Fibroblast of lung (primary cell): ENCODE data around the gene RING1. TPM values are rescaled to one million over a fixed set of nuclear protein-coding genes. Genes with fewer than 3 reads are reported as not detected.

Experiments
- DNase-seq, 2 donors: peaks; one replicate each; pipeline versions ENCODE4 v3.0.0 to v3.0.0-alpha.2; 2010; ENCODE audit warnings: low read depth in 2 of 2
- H2AFZ ChIP-seq: 2 replicates; pipeline ENCODE4 v1.5.1; 2012; ENCODE audit warnings: low read length, control low read depth, inconsistent platforms
- H3K27ac ChIP-seq: 2 replicates; pipeline ENCODE4 v1.5.1; 2011; ENCODE audit warnings: low read length, control low read depth; ENCODE audit not compliant: insufficient read depth
- H3K27me3 ChIP-seq: 2 replicates; pipeline ENCODE4 v1.5.1; 2011; ENCODE audit warnings: mild to moderate bottlenecking, low read length; ENCODE audit not compliant: control insufficient read depth, insufficient read depth
- H3K36me3 ChIP-seq: 2 replicates; pipeline ENCODE4 v1.5.1; 2011; ENCODE audit warnings: low read length; ENCODE audit not compliant: control insufficient read depth, insufficient read depth
- H3K4me1 ChIP-seq: 2 replicates; pipeline ENCODE4 v1.5.1; 2011; ENCODE audit warnings: low read length; ENCODE audit not compliant: control insufficient read depth, insufficient read depth; ENCODE audit errors: extremely low read depth
- H3K4me2 ChIP-seq: 2 replicates; pipeline ENCODE4 v1.5.1; 2011; ENCODE audit warnings: low read length, control low read depth; ENCODE audit not compliant: insufficient read depth; ENCODE audit errors: extremely low read depth
- H3K4me3 ChIP-seq, 4 experiments: fragments of 200-600 bp in 1 of 4; sonication (generic) in 1 of 4; replicated peaks in 1 of 4; 2 replicates each; pipeline ENCODE4 v1.5.1; 2011 to 2016; ENCODE audit warnings: low read length in 4 of 4, low read depth in 3 of 4, mild to moderate bottlenecking in 3 of 4, control low read depth in 2 of 4, inconsistent platforms in 1 of 4, mixed read lengths in 1 of 4; ENCODE audit not compliant: insufficient read depth in 1 of 4; ENCODE audit errors: control extremely low read depth in 1 of 4
- H3K79me2 ChIP-seq: 2 replicates; pipeline ENCODE4 v1.5.1; 2012; ENCODE audit warnings: mild to moderate bottlenecking, low read length, inconsistent platforms; ENCODE audit not compliant: control insufficient read depth, insufficient read depth
- H3K9ac ChIP-seq: 2 replicates; pipeline ENCODE4 v1.5.1; 2011; ENCODE audit warnings: mild to moderate bottlenecking, low read length, control low read depth; ENCODE audit not compliant: insufficient read depth
- H3K9me3 ChIP-seq: 2 replicates; pipeline ENCODE4 v1.5.1; 2012; ENCODE audit warnings: low read depth, low read length; ENCODE audit not compliant: control insufficient read depth, insufficient read depth
- H4K20me1 ChIP-seq: 2 replicates; pipeline ENCODE4 v1.5.1; 2011; ENCODE audit warnings: low read length; ENCODE audit not compliant: control insufficient read depth, insufficient read depth; ENCODE audit errors: extremely low read depth
- CTCF ChIP-seq, 2 donors: IDR thresholded peaks in 1 of 2; conservative IDR thresholded peaks in 1 of 2; 1 replicate in 1 of 2; 2 replicates in 1 of 2; pipeline ENCODE4 v1.5.1; 2011 to 2012; ENCODE audit warnings: low read length in 2 of 2, control low read depth in 1 of 2, inconsistent platforms in 1 of 2, low read depth in 1 of 2, mild to moderate bottlenecking in 1 of 2
- EZH2 ChIP-seq: IDR thresholded peaks from 2 replicates; pipeline ENCODE4 v1.5.1; 2012; ENCODE audit warnings: low read length, control low read depth, mild to moderate bottlenecking; ENCODE audit errors: missing control alignments
- polyA plus RNA-seq, 2 donors: library from polyadenylated mRNA; depleted of rRNA in 1 of 2; stranded (reverse) in 1 of 2; unstranded in 1 of 2; fragments of >200 nt; gene quantifications; 2 replicates each; pipeline ENCODE4 v1.2.1, GENCODE V29; 2011 to 2012; ENCODE audit warnings: missing spikeins in 1 of 2
- total RNA-seq: library from RNA; depleted of rRNA; stranded (reverse); fragments of >200 nt; gene quantifications from 2 replicates; pipeline ENCODE4 v1.2.1, GENCODE V29; 2014

The RING1 gene
- total and polyA plus RNA-seq, 2 donors (not counting 1 experiment from before 2014, with no cell fraction given): 24.7 to 30.6 TPM

- no peak for DNase-seq
Observed at GRCh38 chr6:33235221-33235634, 26.9 kb downstream of the RING1 start.

GRCh38 chr6:33236328-33236727 lies 28.0 kb downstream of the RING1 start:
- no peaks in the 10 kb centered on the region for H3K9me3 ChIP-seq
- H3K79me2 ChIP-seq: no peaks in the 10 kb centered on the region
- no peaks in the 10 kb centered on the region for H3K36me3 ChIP-seq
- DNase-seq: no peak
- H3K4me2 ChIP-seq: no peak overlapping the region
- no peaks in the 10 kb centered on the region for H4K20me1 ChIP-seq
- no peak overlapping the region for H3K9ac ChIP-seq
- H3K27me3 ChIP-seq: peaks cover 22% of the 10 kb centered on the region
- no peak overlapping the region for H3K27ac ChIP-seq
- no peak for TF ChIP-seq EZH2
- no peak for TF ChIP-seq CTCF (conservative IDR thresholded peaks at IDR 0.05 in 1 of 2, IDR thresholded peaks at IDR 0.05 in 1 of 2; ENCODE audit: low read depth in 1 of 2, low read length in 2 of 2)
- no peaks in the 10 kb centered on the region for H3K4me1 ChIP-seq
- H3K4me3 ChIP-seq: no peak overlapping the region
- no peak overlapping the region for H2AFZ ChIP-seq

More at GRCh38 chr6:33235221-33235634, 26.9 kb downstream of the RING1 start:
- H3K36me3 ChIP-seq: no peaks in the 10 kb centered on the region
- H3K27ac ChIP-seq: no peak overlapping the region
- H4K20me1 ChIP-seq: no peaks in the 10 kb centered on the region
- no peak for TF ChIP-seq EZH2
- no peak for TF ChIP-seq CTCF (conservative IDR thresholded peaks at IDR 0.05 in 1 of 2, IDR thresholded peaks at IDR 0.05 in 1 of 2; ENCODE audit: low read depth in 1 of 2, low read length in 2 of 2)
- no peak overlapping the region for H3K9ac ChIP-seq
- H2AFZ ChIP-seq: no peak overlapping the region
- no peaks in the 10 kb centered on the region for H3K9me3 ChIP-seq
- H3K4me1 ChIP-seq: no peaks in the 10 kb centered on the region
- peaks cover 22% of the 10 kb centered on the region for H3K27me3 ChIP-seq
- no peak overlapping the region for H3K4me2 ChIP-seq
- H3K4me3 ChIP-seq: no peak overlapping the region
- H3K79me2 ChIP-seq: no peaks in the 10 kb centered on the region

- H3K9me3 ChIP-seq: no peaks in the 10 kb centered on the region
- peaks cover 21% of the 10 kb centered on the region for H3K27me3 ChIP-seq
- no peak overlapping the region for H2AFZ ChIP-seq
- no peak for TF ChIP-seq CTCF (conservative IDR thresholded peaks at IDR 0.05 in 1 of 2, IDR thresholded peaks at IDR 0.05 in 1 of 2; ENCODE audit: low read depth in 1 of 2, low read length in 2 of 2)
- H3K36me3 ChIP-seq: no peaks in the 10 kb centered on the region
- no peaks in the 10 kb centered on the region for H4K20me1 ChIP-seq
- no peak overlapping the region for H3K27ac ChIP-seq
- H3K4me2 ChIP-seq: no peak overlapping the region
- H3K79me2 ChIP-seq: no peaks in the 10 kb centered on the region
- H3K4me1 ChIP-seq: no peaks in the 10 kb centered on the region
- no peak overlapping the region for H3K9ac ChIP-seq
- DNase-seq: no peak
- no peak overlapping the region for H3K4me3 ChIP-seq
Observed at GRCh38 chr6:33236852-33237251, 28.6 kb downstream of the RING1 start.
